ENCODE results near the gene AKR1C8. TPM values are rescaled to one million over a fixed set of nuclear protein-coding genes. Genes with fewer than 3 reads are reported as not detected.

AKR1C8 gene
- total and polyA plus RNA-seq, 3 experiments from 2014 or later = 0.20 TPM; not detected in 2

Other genes starting within 250 kb of the AKR1C8 start
- under 1 TPM; 0.22 to 0.24 TPM for gene AKR1C1, start 221.7 kb downstream of the AKR1C8 start, total RNA-seq
- gene AKR1C1, start 221.7 kb downstream of the AKR1C8 start, polyA plus RNA-seq = not detected
- not detected for gene AKR1C2, start 181.3 kb downstream of the AKR1C8 start, total RNA-seq
- gene AKR1C2, start 181.3 kb downstream of the AKR1C8 start, polyA plus RNA-seq = not detected
- under 1 TPM in 1 of 2 experiments, not detected in 1; 0.75 TPM for gene AKR1C3, start 90.7 kb downstream of the AKR1C8 start, total RNA-seq
- 4.2 TPM for gene AKR1C3, start 90.7 kb downstream of the AKR1C8 start, polyA plus RNA-seq
- gene AKR1C4, start 11.7 kb upstream of the AKR1C8 start, total RNA-seq = not detected
- gene AKR1C4, start 11.7 kb upstream of the AKR1C8 start, polyA plus RNA-seq = not detected
- gene UCN3, start 179.8 kb upstream of the AKR1C8 start, total RNA-seq = not detected
- not detected for gene UCN3, start 179.8 kb upstream of the AKR1C8 start, polyA plus RNA-seq
- gene TUBAL3, start 219.7 kb upstream of the AKR1C8 start, total RNA-seq = not detected
- gene TUBAL3, start 219.7 kb upstream of the AKR1C8 start, polyA plus RNA-seq = not detected
- 10 to 100 TPM; 20.4 to 21.5 TPM for gene NET1, start 227.4 kb upstream of the AKR1C8 start, total RNA-seq
- gene NET1, start 227.4 kb upstream of the AKR1C8 start, polyA plus RNA-seq = 1.8 TPM

All from CD8-positive, alpha-beta memory T cell (primary cell).